Natural killer cell (primary cell): Measurements from ENCODE around the gene FBXO46. TPM values are rescaled to one million over a fixed set of nuclear protein-coding genes. Genes with fewer than 3 reads are reported as not detected.

Experiments used
- ATAC-seq, 3 donors: fragments of 150-1000 bp in 2 of 3; fragments of 200-7000 bp in 1 of 3; cut with Tn5 transposase; 1 replicate in 1 of 3; 2 replicates in 2 of 3; pipeline ENCODE4 v1.10.0; 2021; ENCODE audit warnings: mild to moderate bottlenecking in 2 of 3, moderate library complexity in 2 of 3
- DNase-seq, 2 donors: peaks; one replicate each; pipeline versions ENCODE4 v3.0.0 to v3.0.0-alpha.2; 2013 to 2021; ENCODE audit warnings: mixed read lengths in 1 of 2
- H3K27ac ChIP-seq: one replicate; pipeline ENCODE4 v1.5.1; 2013; ENCODE audit warnings: mild to moderate bottlenecking, low read length
- H3K27me3 ChIP-seq: one replicate; pipeline ENCODE4 v1.6.1; 2013; ENCODE audit warnings: low read length; ENCODE audit not compliant: control insufficient read depth, insufficient read depth
- H3K36me3 ChIP-seq: one replicate; pipeline ENCODE4 v1.6.1; 2013; ENCODE audit warnings: low read length; ENCODE audit not compliant: control insufficient read depth, insufficient read depth
- H3K4me1 ChIP-seq: one replicate; pipeline ENCODE4 v1.6.1; 2013; ENCODE audit warnings: low read length; ENCODE audit not compliant: control insufficient read depth, insufficient read depth
- H3K4me3 ChIP-seq: one replicate; pipeline ENCODE4 v1.5.1; 2013; ENCODE audit warnings: low read length
- H3K9me3 ChIP-seq: one replicate; pipeline ENCODE4 v1.6.1; 2013; ENCODE audit warnings: low read length; ENCODE audit not compliant: control insufficient read depth, insufficient read depth
- H3K27ac Mint-ChIP-seq, 2 donors: one replicate each; pipeline ENCODE4 v1.8.0; 2022; ENCODE audit warnings: mild to moderate bottlenecking in 2 of 2, mixed read lengths in 2 of 2, moderate library complexity in 1 of 2
- H3K27me3 Mint-ChIP-seq, 2 donors: one replicate each; pipeline ENCODE4 v1.8.0; 2022; ENCODE audit warnings: low read depth in 2 of 2, mixed read lengths in 2 of 2
- H3K36me3 Mint-ChIP-seq: one replicate; pipeline ENCODE4 v1.8.0; 2022; ENCODE audit warnings: mixed read lengths
- H3K4me1 Mint-ChIP-seq, 2 donors: one replicate each; pipeline ENCODE4 v1.8.0; 2022; ENCODE audit warnings: mixed read lengths in 2 of 2
- H3K4me3 Mint-ChIP-seq: one replicate; pipeline ENCODE4 v1.8.0; 2022; ENCODE audit warnings: mild to moderate bottlenecking, moderate library complexity, mixed read lengths
- H3K9me3 Mint-ChIP-seq, 2 donors: one replicate each; pipeline ENCODE4 v1.8.0; 2022; ENCODE audit warnings: mixed read lengths in 2 of 2
- WGBS: methylation state at CpG from one replicate; pipeline ENCODE4 v1.1.7; 2013; ENCODE audit warnings: missing lambda C conversion rate; ENCODE audit not compliant: insufficient coverage; 5-methylcytosine and 5-hydroxymethylcytosine counted together
- intact Hi-C: fragments of 100-400 bp; cut with micrococcal nuclease; formaldehyde crosslinking; loops from one replicate; pipeline ENCODE4 v1.14.2; 2022
- total RNA-seq, 4 donors: library from RNA; stranded (reverse); fragments of 120-200 nt in 1 of 4; gene quantifications; one replicate each; pipeline versions ENCODE4 v1.2.3 to v1.2.4, GENCODE V29; 2013 to 2022
- TF ChIP-seq, protein P1 (sequence below): fragments of 200-600 bp; IDR thresholded peaks from one replicate; pipeline ENCODE4 v1.8.0; 2022; ENCODE audit warnings: antibody characterized with exemption

The FBXO46 gene
- total RNA-seq, 3 donors from 2014 or later (not counting 1 experiment from before 2014, with no cell fraction given): 24.8 to 35.7 (median 31.1) TPM

DNA sequence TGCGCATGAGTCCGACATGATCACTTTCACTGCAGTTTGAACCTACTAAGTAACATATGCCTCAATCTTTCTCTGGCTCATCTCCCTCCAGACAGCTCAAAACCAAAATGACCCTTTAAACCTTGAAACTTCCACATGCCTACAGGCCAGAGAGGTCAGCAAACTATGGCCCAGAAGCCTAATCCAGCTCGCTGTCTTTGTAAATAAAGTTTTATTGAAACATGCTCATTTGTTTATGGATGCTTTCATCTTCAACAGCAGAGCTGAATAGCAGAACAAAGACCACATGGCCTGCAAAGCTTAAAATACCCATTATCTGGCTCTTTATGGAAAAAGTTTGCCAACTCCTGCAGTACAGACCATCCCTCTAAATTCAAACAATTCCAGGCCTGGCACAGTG is 15.6 kb downstream of the FBXO46 start:
- Histone ChIP-seq H3K4me1 (peaks cover 18% of the 10 kb centered on the region), H3K9me3 (no peaks in the 10 kb centered on the region), H3K4me3 (no peak overlapping the region), H3K27me3 (no peaks in the 10 kb centered on the region), H3K27ac (no peak overlapping the region), H3K36me3 (peaks cover 16% of the 10 kb centered on the region)
- H3K4me3 Mint-ChIP-seq: peak overlapping the region; percentile 8
- no peaks in the 10 kb centered on the region for H3K36me3 Mint-ChIP-seq
- DNase-seq: no peak
- H3K4me1 Mint-ChIP-seq: peaks cover 25 to 40% of the 10 kb centered on the region in 2 donors
- H3K27ac Mint-ChIP-seq: peak overlapping the region in 1 of 2 donors; percentile 93
- 91% methylated on average over 3 of the region's 3 CpGs for WGBS
- ATAC-seq: no peak
- no peaks in the 10 kb centered on the region for H3K9me3 Mint-ChIP-seq
- no peaks in the 10 kb centered on the region for H3K27me3 Mint-ChIP-seq
- TF ChIP-seq, protein P1, sequence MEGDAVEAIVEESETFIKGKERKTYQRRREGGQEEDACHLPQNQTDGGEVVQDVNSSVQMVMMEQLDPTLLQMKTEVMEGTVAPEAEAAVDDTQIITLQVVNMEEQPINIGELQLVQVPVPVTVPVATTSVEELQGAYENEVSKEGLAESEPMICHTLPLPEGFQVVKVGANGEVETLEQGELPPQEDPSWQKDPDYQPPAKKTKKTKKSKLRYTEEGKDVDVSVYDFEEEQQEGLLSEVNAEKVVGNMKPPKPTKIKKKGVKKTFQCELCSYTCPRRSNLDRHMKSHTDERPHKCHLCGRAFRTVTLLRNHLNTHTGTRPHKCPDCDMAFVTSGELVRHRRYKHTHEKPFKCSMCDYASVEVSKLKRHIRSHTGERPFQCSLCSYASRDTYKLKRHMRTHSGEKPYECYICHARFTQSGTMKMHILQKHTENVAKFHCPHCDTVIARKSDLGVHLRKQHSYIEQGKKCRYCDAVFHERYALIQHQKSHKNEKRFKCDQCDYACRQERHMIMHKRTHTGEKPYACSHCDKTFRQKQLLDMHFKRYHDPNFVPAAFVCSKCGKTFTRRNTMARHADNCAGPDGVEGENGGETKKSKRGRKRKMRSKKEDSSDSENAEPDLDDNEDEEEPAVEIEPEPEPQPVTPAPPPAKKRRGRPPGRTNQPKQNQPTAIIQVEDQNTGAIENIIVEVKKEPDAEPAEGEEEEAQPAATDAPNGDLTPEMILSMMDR: no peak
- intact Hi-C loops: no loop called here

DNA sequence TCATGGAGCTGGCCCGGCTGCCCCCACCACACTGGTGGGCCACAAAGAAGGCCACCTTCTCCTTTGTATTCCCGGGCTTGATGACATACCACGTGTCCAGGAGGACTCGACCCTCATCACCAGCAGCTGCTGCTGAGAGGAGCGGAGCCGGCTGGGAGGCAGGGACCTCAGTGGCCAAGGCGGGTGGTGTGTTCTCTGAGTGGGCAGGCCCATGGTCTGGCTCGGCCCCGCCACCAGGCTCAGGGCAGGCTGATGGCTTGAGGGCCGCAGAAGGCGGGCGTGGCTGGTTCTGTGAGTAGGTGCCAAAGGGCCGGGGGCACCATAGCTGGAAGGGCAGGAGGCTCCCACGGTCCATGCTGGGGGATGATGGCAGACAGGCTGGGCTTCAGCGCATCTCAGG is 17.6 kb downstream of the FBXO46 start:
- H3K4me3 Mint-ChIP-seq: no peak overlapping the region
- peaks cover 14% of the 10 kb centered on the region for H3K4me1 ChIP-seq
- no peak overlapping the region for H3K4me3 ChIP-seq
- no peaks in the 10 kb centered on the region for H3K36me3 Mint-ChIP-seq
- 98% methylated on average over 15 of the region's 15 CpGs for WGBS
- H3K27me3 ChIP-seq: no peaks in the 10 kb centered on the region
- ATAC-seq: no peak
- H3K9me3 ChIP-seq: no peaks in the 10 kb centered on the region
- intact Hi-C loops: no loop called here
- H3K36me3 ChIP-seq: peaks cover 14% of the 10 kb centered on the region
- no peak overlapping the region for H3K27ac Mint-ChIP-seq
- no peak for DNase-seq
- H3K27me3 Mint-ChIP-seq: no peaks in the 10 kb centered on the region
- H3K27ac ChIP-seq: no peak overlapping the region
- H3K9me3 Mint-ChIP-seq: no peaks in the 10 kb centered on the region
- TF ChIP-seq, protein P1: no peak
- peaks cover 24 to 40% of the 10 kb centered on the region in 2 donors for H3K4me1 Mint-ChIP-seq

DNA sequence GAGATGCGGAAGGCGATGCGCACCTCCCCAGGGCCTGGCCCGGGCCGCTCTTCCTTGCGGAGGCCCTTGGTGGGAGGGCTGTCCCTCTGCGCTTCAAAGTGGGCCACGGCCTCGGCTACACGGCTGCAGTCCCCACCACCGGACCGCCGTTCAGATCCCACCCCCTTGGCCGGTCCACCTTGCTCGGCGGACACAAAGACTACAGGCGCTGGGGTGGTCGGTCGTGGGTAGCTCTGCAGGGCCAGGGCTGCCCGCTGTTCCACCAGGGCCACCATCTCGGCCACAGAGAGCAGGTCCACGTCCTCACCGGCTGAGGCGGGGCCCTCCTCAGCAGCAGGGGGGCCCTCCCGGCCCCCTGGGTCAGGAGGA is 18.0 kb downstream of the FBXO46 start:
- Histone ChIP-seq H3K27ac (no peak overlapping the region), H3K9me3 (no peaks in the 10 kb centered on the region), H3K27me3 (no peaks in the 10 kb centered on the region), H3K4me3 (no peak overlapping the region), H3K36me3 (peaks cover 14% of the 10 kb centered on the region), H3K4me1 (peaks cover 9% of the 10 kb centered on the region)
- DNase-seq (no peak), ATAC-seq (no peak)
- 96% methylated on average over 25 of the region's 25 CpGs for WGBS
- H3K4me1 Mint-ChIP-seq: peaks cover 22 to 36% of the 10 kb centered on the region in 2 donors
- H3K27me3 Mint-ChIP-seq: no peaks in the 10 kb centered on the region
- H3K27ac Mint-ChIP-seq: no peak overlapping the region
- TF ChIP-seq, protein P1: no peak
- H3K36me3 Mint-ChIP-seq: no peaks in the 10 kb centered on the region
- no peaks in the 10 kb centered on the region for H3K9me3 Mint-ChIP-seq
- intact Hi-C loops: no loop called here
- H3K4me3 Mint-ChIP-seq: no peak overlapping the region
